GM12801 (cell line): ENCODE results near the gene RBM8A.

ENCODE experiments used
- CTCF ChIP-seq: IDR thresholded peaks from one replicate; pipeline ENCODE4 v1.5.1; 2011; ENCODE audit warnings: control low read depth; ENCODE audit not compliant: insufficient read length; ENCODE audit errors: extremely low read depth

RBM8A gene

GRCh38 chr1:145906954-145907753, 20.1 kb downstream of the RBM8A start:
- TF ChIP-seq CTCF = no peak

- TF ChIP-seq CTCF = no peak
Observed at GRCh38 chr1:145901312-145902021, 25.8 kb downstream of the RBM8A start.

GRCh38 chr1:145898756-145899155, 28.5 kb downstream of the RBM8A start:
- no peak for TF ChIP-seq CTCF

DNA sequence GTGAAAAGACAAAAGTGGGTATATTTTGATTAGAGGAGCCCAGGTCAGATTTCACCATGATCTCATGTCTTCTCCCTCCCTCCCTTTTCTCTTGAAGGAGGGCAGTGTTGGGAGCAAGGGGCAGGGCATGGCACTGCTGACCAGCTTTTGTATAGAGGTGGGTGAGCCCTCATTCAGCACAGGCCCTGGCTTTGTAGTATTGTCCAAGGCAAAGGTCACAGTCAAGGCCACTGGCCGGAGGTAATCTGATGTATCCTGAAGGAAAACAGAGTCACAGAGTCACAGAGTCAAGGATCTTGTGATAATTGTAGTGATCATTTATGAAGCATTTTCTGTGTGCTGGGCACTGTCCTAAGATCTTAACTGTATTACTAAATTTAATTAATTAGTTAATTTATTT, 29.3 kb downstream of the RBM8A start:
- no peak for TF ChIP-seq CTCF

DNA sequence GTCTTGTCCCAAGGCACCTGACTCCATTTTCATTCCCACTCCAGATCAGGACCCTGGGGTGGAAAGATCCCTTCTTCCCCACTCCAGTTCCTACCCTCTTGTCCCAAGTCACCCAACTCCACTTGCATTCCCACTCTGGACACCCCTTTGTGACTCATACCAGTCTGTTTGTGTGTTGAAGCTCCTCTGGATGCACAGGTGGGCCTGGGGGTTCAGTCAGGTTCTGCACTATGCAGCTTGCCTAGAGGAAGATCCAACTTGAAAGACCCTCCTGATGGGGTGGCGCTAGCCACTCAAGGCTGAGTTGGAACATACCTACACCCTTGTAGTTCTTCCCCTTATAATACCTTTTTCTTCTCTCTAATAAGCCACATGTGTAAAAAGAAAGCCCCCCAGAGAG, 31.8 kb downstream of the RBM8A start:
- no peak for TF ChIP-seq CTCF

- no peak for TF ChIP-seq CTCF
Observed at GRCh38 chr1:145893306-145894055, 33.8 kb downstream of the RBM8A start.

DNA sequence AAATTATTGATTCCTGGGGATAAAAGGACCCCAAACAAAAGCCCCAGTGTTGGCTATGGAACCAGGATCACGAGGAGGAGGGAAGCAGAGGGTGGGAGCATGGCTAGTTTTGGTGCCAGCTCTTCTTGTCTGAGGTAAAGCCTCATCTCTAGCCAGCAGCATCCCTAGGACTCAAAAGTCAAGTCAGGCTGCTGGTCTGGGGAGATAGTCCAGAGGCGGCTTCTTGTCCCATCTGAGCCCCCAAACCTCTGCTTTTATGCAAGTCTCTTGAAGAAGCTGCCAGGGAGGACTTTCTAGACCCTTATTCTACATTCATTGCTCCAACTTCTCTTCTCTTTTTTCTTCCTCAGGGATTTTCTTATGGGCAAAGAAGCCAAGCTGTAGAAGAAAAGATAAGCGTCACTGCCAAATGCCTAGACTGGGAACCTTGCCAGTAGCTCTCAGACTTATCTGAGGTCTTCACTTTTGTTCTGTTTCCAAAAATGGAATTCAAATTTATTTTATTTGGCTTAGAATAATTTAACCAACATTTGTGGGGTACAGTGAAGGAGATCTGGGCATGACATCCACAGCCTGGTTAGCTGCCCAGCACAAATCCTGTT, 34.7 kb downstream of the RBM8A start:
- no peak for TF ChIP-seq CTCF
